Mesenchymal stem cell (in vitro differentiated cells and primary cell): ENCODE measurements around the gene FCF1.

Experiments
- DNase-seq: peaks from one replicate; pipeline ENCODE4 v3.0.0-alpha.2; 2013
- H2AFZ ChIP-seq: one replicate; pipeline ENCODE4 v1.6.1; 2013; ENCODE audit warnings: low read depth, mild to moderate bottlenecking, control low read depth, inconsistent platforms, low read length, moderate library complexity
- H2AK5ac ChIP-seq: 2 replicates; pipeline ENCODE4 v1.6.1; 2013; ENCODE audit warnings: low read length, moderate library complexity, mild to moderate bottlenecking, inconsistent platforms; ENCODE audit not compliant: severe bottlenecking
- H2BK120ac ChIP-seq: one replicate; pipeline ENCODE4 v1.6.1; 2013; ENCODE audit warnings: low read depth, mild to moderate bottlenecking, inconsistent platforms, low read length, moderate library complexity
- H2BK12ac ChIP-seq, 2 experiments: one replicate each; pipeline ENCODE4 v1.6.1; 2013; ENCODE audit warnings: inconsistent platforms in 2 of 2, low read length in 2 of 2, mild to moderate bottlenecking in 2 of 2, moderate library complexity in 2 of 2, control low read depth in 1 of 2
- H2BK15ac ChIP-seq: one replicate; pipeline ENCODE4 v1.6.1; 2013; ENCODE audit warnings: mild to moderate bottlenecking, low read depth, inconsistent platforms; ENCODE audit not compliant: poor library complexity, severe bottlenecking
- H2BK5ac ChIP-seq: 2 replicates; pipeline ENCODE4 v1.6.1; 2013; ENCODE audit warnings: low read depth, mild to moderate bottlenecking, low read length, control low read depth, inconsistent platforms; ENCODE audit not compliant: poor library complexity, severe bottlenecking
- H3K14ac ChIP-seq, 2 experiments: one replicate each; pipeline ENCODE4 v1.6.1; 2013; ENCODE audit warnings: inconsistent platforms in 2 of 2, low read length in 2 of 2, control low read depth in 1 of 2, mild to moderate bottlenecking in 1 of 2, moderate library complexity in 1 of 2
- H3K18ac ChIP-seq, 2 experiments: one replicate each; pipeline ENCODE4 v1.6.1; 2013; ENCODE audit warnings: inconsistent platforms in 2 of 2, low read length in 2 of 2, control low read depth in 1 of 2, low read depth in 1 of 2, mild to moderate bottlenecking in 1 of 2
- H3K23ac ChIP-seq, 2 experiments: one replicate each; pipeline ENCODE4 v1.6.1; 2013; ENCODE audit warnings: inconsistent platforms in 2 of 2, low read length in 2 of 2, mild to moderate bottlenecking in 2 of 2, moderate library complexity in 2 of 2, control low read depth in 1 of 2
- H3K27ac ChIP-seq: 2 replicates; pipeline ENCODE4 v1.5.1; 2013; ENCODE audit warnings: mild to moderate bottlenecking, moderate library complexity, low read length, control low read depth, inconsistent platforms; ENCODE audit not compliant: poor library complexity, severe bottlenecking
- H3K27me3 ChIP-seq, 2 experiments: 2 replicates each; pipeline versions ENCODE4 v1.6.1 to v1.7.0; 2013; ENCODE audit warnings: low read length in 2 of 2, mild to moderate bottlenecking in 2 of 2, moderate library complexity in 2 of 2, control low read depth in 1 of 2, inconsistent platforms in 1 of 2; ENCODE audit not compliant: control insufficient read depth in 1 of 2, insufficient read depth in 1 of 2
- H3K36me3 ChIP-seq, 2 experiments: 2 replicates each; pipeline versions ENCODE4 v1.6.1 to v1.7.0; 2013; ENCODE audit warnings: low read length in 2 of 2, control low read depth in 1 of 2, inconsistent platforms in 1 of 2, low read depth in 1 of 2, mild to moderate bottlenecking in 1 of 2; ENCODE audit not compliant: insufficient read depth in 2 of 2, control insufficient read depth in 1 of 2
- H3K4ac ChIP-seq, 2 experiments: one replicate each; pipeline ENCODE4 v1.6.1; 2013; ENCODE audit warnings: inconsistent platforms in 2 of 2, low read length in 2 of 2, mild to moderate bottlenecking in 2 of 2, moderate library complexity in 2 of 2, control low read depth in 1 of 2, low read depth in 1 of 2
- H3K4me1 ChIP-seq: 2 replicates; pipeline ENCODE4 v1.6.1; 2013; ENCODE audit warnings: low read depth, low read length, control low read depth; ENCODE audit not compliant: control insufficient read depth, insufficient read depth
- H3K4me2 ChIP-seq: 2 replicates; pipeline ENCODE4 v1.6.1; 2013; ENCODE audit warnings: low read length, mild to moderate bottlenecking, inconsistent platforms; ENCODE audit not compliant: poor library complexity, severe bottlenecking
- H3K4me3 ChIP-seq, 2 experiments: 2 replicates each; pipeline versions ENCODE4 v1.5.1 to v1.7.0; 2013; ENCODE audit warnings: low read length in 2 of 2, mild to moderate bottlenecking in 2 of 2, control low read depth in 1 of 2, low read depth in 1 of 2; ENCODE audit not compliant: insufficient read depth in 1 of 2
- H3K79me1 ChIP-seq: replicated peaks from 2 replicates; pipeline ENCODE4 v1.6.1; 2013; ENCODE audit warnings: mild to moderate bottlenecking, control low read depth, low read length, inconsistent platforms; ENCODE audit not compliant: poor library complexity, severe bottlenecking
- H3K9ac ChIP-seq: 2 replicates; pipeline ENCODE4 v1.7.0; 2013; ENCODE audit warnings: mild to moderate bottlenecking, low read length, moderate library complexity
- H3K9me3 ChIP-seq: 2 replicates; pipeline ENCODE4 v1.7.0; 2013; ENCODE audit warnings: mild to moderate bottlenecking, low read length; ENCODE audit not compliant: control insufficient read depth
- H4K8ac ChIP-seq: one replicate; pipeline ENCODE4 v1.6.1; 2013; ENCODE audit warnings: inconsistent platforms, mild to moderate bottlenecking, low read length, moderate library complexity
- H4K91ac ChIP-seq: one replicate; pipeline ENCODE4 v1.6.1; 2013; ENCODE audit warnings: mild to moderate bottlenecking, low read length, inconsistent platforms
- WGBS: methylation state at CpG from one replicate; pipeline ENCODE4 v1.1.7; 2013; ENCODE audit warnings: mixed read lengths; 5-methylcytosine and 5-hydroxymethylcytosine counted together

The FCF1 gene

DNA sequence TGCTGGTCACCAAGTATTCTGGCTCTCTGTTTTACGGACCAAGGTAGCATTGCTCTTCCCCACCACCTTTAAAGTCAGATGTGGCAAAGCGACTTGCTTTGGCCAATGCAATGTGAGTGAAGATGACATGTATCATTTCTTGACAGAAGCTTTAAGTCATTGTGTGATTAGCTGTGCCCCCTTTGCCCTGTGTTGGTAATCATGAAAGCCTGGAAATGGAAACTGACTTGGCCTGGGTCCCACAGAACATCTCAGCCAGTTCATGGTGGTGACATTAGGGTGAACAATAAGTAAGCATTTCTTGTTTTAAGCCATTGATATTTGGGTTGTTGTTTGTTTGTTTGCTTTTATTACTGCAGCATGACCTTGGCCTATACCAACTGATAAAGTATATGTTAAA lies 34.3 kb downstream of the FCF1 start:
- Histone ChIP-seq H3K4me1 (no peaks in the 10 kb centered on the region), H3K9ac (no peak overlapping the region), H3K23ac (no peak overlapping the region), H2AFZ (no peak overlapping the region), H3K27ac (no peak overlapping the region), H3K18ac (no peak overlapping the region), H3K4me3 (no peak overlapping the region), H3K14ac (no peak overlapping the region), H2BK15ac (no peak overlapping the region), H3K79me1 (no peaks in the 10 kb centered on the region), H4K8ac (no peak overlapping the region), H3K27me3 (no peaks in the 10 kb centered on the region), H2BK120ac (no peak overlapping the region), H2BK5ac (no peak overlapping the region), H3K36me3 (no peaks in the 10 kb centered on the region), H2AK5ac (no peak overlapping the region), H3K4ac (no peak overlapping the region), H3K4me2 (no peak overlapping the region), H3K9me3 (no peaks in the 10 kb centered on the region), H4K91ac (no peak overlapping the region), H2BK12ac (no peak overlapping the region)
- WGBS, result 90% methylated on average over 2 of the region's 2 CpGs
- DNase-seq, result no peak

- H3K9me3 ChIP-seq, result peaks cover 5% of the 10 kb centered on the region
- no peak overlapping the region for H4K8ac ChIP-seq
- no peak overlapping the region for H2AFZ ChIP-seq
- 74% methylated on average over 1 of the region's 2 CpGs for WGBS
- no peak overlapping the region for H3K9ac ChIP-seq
- H3K14ac ChIP-seq, result no peak overlapping the region
- no peak overlapping the region for H2BK15ac ChIP-seq
- no peak overlapping the region for H3K18ac ChIP-seq
- H3K4ac ChIP-seq, result no peak overlapping the region
- no peak overlapping the region for H3K4me3 ChIP-seq
- H3K4me1 ChIP-seq, result no peaks in the 10 kb centered on the region
- no peaks in the 10 kb centered on the region for H3K79me1 ChIP-seq
- no peak overlapping the region for H4K91ac ChIP-seq
- no peak overlapping the region for H2AK5ac ChIP-seq
- no peaks in the 10 kb centered on the region for H3K36me3 ChIP-seq
- H2BK120ac ChIP-seq, result no peak overlapping the region
- H2BK5ac ChIP-seq, result no peak overlapping the region
- no peak overlapping the region for H3K4me2 ChIP-seq
- no peak overlapping the region for H3K23ac ChIP-seq
- H2BK12ac ChIP-seq, result no peak overlapping the region
- DNase-seq, result peak; percentile 12
- H3K27me3 ChIP-seq, result no peaks in the 10 kb centered on the region
- H3K27ac ChIP-seq, result no peak overlapping the region
Measured at GRCh38 chr14:74754157-74754556, 41.2 kb downstream of the FCF1 start.

GRCh38 chr14:74754899-74755298 lies 42.0 kb downstream of the FCF1 start:
- Histone ChIP-seq H2AFZ (no peak overlapping the region), H3K4me1 (no peaks in the 10 kb centered on the region), H3K23ac (no peak overlapping the region), H4K91ac (no peak overlapping the region), H2BK120ac (no peak overlapping the region), H3K27me3 (no peaks in the 10 kb centered on the region), H3K18ac (no peak overlapping the region), H3K27ac (no peak overlapping the region), H3K9me3 (peaks cover 5% of the 10 kb centered on the region), H2BK5ac (no peak overlapping the region), H3K36me3 (no peaks in the 10 kb centered on the region), H2AK5ac (no peak overlapping the region), H3K9ac (no peak overlapping the region), H3K79me1 (no peaks in the 10 kb centered on the region), H4K8ac (no peak overlapping the region), H3K4ac (no peak overlapping the region), H2BK12ac (no peak overlapping the region), H3K4me3 (no peak overlapping the region), H3K14ac (no peak overlapping the region), H2BK15ac (no peak overlapping the region), H3K4me2 (no peak overlapping the region)
- 92% methylated on average over 7 of the region's 7 CpGs for WGBS
- no peak for DNase-seq

DNA sequence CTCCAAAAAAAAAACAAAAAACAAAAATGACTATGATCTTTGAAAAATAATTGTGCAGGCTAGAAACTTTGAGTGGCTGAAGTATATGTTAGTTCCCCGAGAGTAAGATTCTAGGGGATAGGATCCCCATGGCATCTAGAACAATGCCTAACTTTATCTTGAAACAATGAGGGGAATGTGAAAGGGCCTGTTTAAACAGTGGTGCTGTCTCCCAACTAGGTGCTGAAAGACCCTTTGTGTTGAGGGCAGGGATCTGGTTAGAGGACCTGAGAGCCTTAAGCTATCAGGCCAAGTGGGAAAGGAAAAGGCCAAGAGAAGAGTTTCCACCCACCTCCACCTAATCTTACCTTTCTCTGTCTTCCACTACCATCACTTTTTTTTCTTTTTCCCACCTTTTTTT lies 43.4 kb downstream of the FCF1 start:
- H2BK120ac ChIP-seq, result no peak overlapping the region
- no peak overlapping the region for H3K27ac ChIP-seq
- no peak overlapping the region for H4K8ac ChIP-seq
- no peak overlapping the region for H4K91ac ChIP-seq
- no peak overlapping the region for H2AFZ ChIP-seq
- no peaks in the 10 kb centered on the region for H3K79me1 ChIP-seq
- WGBS, result 94% methylated on average over 1 of the region's 1 CpG
- H3K36me3 ChIP-seq, result no peaks in the 10 kb centered on the region
- H3K4me3 ChIP-seq, result no peak overlapping the region
- no peak overlapping the region for H2AK5ac ChIP-seq
- no peak overlapping the region for H3K23ac ChIP-seq
- no peak overlapping the region for H3K9ac ChIP-seq
- DNase-seq, result no peak
- H2BK12ac ChIP-seq, result no peak overlapping the region
- no peak overlapping the region for H3K4me2 ChIP-seq
- no peak overlapping the region for H2BK15ac ChIP-seq
- no peak overlapping the region for H2BK5ac ChIP-seq
- H3K27me3 ChIP-seq, result no peaks in the 10 kb centered on the region
- no peak overlapping the region for H3K4ac ChIP-seq
- H3K4me1 ChIP-seq, result no peaks in the 10 kb centered on the region
- H3K14ac ChIP-seq, result no peak overlapping the region
- peaks cover 5% of the 10 kb centered on the region for H3K9me3 ChIP-seq
- H3K18ac ChIP-seq, result no peak overlapping the region
